Prostate gland (tissue), 2 donors: Measurements from ENCODE around the gene BCL11A. TPM values are rescaled to one million over a fixed set of nuclear protein-coding genes. Genes with fewer than 3 reads are reported as not detected.

Source experiments
- DNase-seq: peaks from one replicate; pipeline ENCODE4 v3.0.0-alpha.2; 2019; ENCODE audit warnings: low spot score
- H3K27ac ChIP-seq, 2 donors: fragments of 200-600 bp; sonication (generic); 2 replicates each; pipeline ENCODE4 v1.5.1; 2017 to 2019
- H3K27me3 ChIP-seq: fragments of 200-600 bp; sonication (generic); replicated peaks from 2 replicates; pipeline ENCODE4 v1.5.1; 2019; ENCODE audit not compliant: insufficient read depth
- H3K36me3 ChIP-seq, 2 donors: fragments of 200-600 bp; sonication (generic); 1 replicate in 1 of 2; 2 replicates in 1 of 2; pipeline versions ENCODE4 v1.5.1 to v1.8.1; 2017 to 2019
- H3K4me1 ChIP-seq: fragments of 200-600 bp; sonication (generic); replicated peaks from 2 replicates; pipeline ENCODE4 v1.5.1; 2019
- H3K4me3 ChIP-seq, 2 donors: fragments of 200-600 bp; sonication (generic); 2 replicates each; pipeline ENCODE4 v1.5.1; 2017 to 2019
- H3K9me3 ChIP-seq: fragments of 200-600 bp; sonication (generic); 2 replicates; pipeline ENCODE4 v1.5.1; 2017
- CTCF ChIP-seq, 4 experiments: fragments of 200-600 bp in 2 of 4; fragments of 450-650 bp in 2 of 4; sonication (generic) in 2 of 4; IDR thresholded peaks; 1 replicate in 3 of 4; 2 replicates in 1 of 4; pipeline ENCODE4 v1.5.1; 2016 to 2019; ENCODE audit warnings: antibody characterized with exemption in 4 of 4, mild to moderate bottlenecking in 2 of 4, moderate library complexity in 2 of 4
- POLR2A ChIP-seq: fragments of 450-650 bp; IDR thresholded peaks from one replicate; pipeline ENCODE4 v1.6.1; 2016; ENCODE audit warnings: antibody characterized with exemption, mild to moderate bottlenecking
- POLR2AphosphoS5 ChIP-seq: sonication (generic); formaldehyde crosslinking; IDR thresholded peaks from one replicate; pipeline ENCODE4 v1.6.1; 2017; ENCODE audit warnings: antibody characterized with exemption
- WGBS: methylation state at CpG from one replicate; pipeline ENCODE4 v1.1.5; 2018; 5-methylcytosine and 5-hydroxymethylcytosine counted together
- intact Hi-C: fragments of 100-400 bp; cut with DNase I; formaldehyde crosslinking; loops from one replicate; pipeline ENCODE4 v1.14.2; 2022
- total RNA-seq, 2 donors: library from RNA; depleted of rRNA; stranded (reverse); fragments of >200 nt; gene quantifications; one replicate each; pipeline ENCODE4 v1.1.0, GENCODE V29; 2016

BCL11A gene
- total RNA-seq, 2 donors from 2014 or later: 14.6 to 22.2 TPM

GRCh38 chr2:60539140-60539539, 14.3 kb downstream of the BCL11A start:
- no peaks in the 10 kb centered on the region for H3K27me3 ChIP-seq
- H3K36me3 ChIP-seq: no peaks in the 10 kb centered on the region
- H3K4me3 ChIP-seq: no peak overlapping the region
- 76% methylated on average over 5 of the region's 5 CpGs for WGBS
- DNase-seq: no peak
- no peaks in the 10 kb centered on the region for H3K9me3 ChIP-seq
- H3K4me1 ChIP-seq: no peaks in the 10 kb centered on the region
- TF ChIP-seq CTCF (IDR thresholded peaks at IDR 0.05) (no peak), POLR2AphosphoS5 (no peak), POLR2A (no peak)
- H3K27ac ChIP-seq: no peak overlapping the region
- intact Hi-C loops: no loop called here

GRCh38 chr2:60538101-60538500, 15.4 kb downstream of the BCL11A start:
- DNase-seq: no peak
- TF ChIP-seq CTCF (IDR thresholded peaks at IDR 0.05): no peak
- no peak for TF ChIP-seq POLR2AphosphoS5
- no peak for TF ChIP-seq POLR2A
- Histone ChIP-seq H3K36me3 (no peaks in the 10 kb centered on the region), H3K27me3 (no peaks in the 10 kb centered on the region), H3K4me3 (no peak overlapping the region), H3K27ac (peak overlapping the region in 1 of 2 donors; percentile 30), H3K9me3 (no peaks in the 10 kb centered on the region), H3K4me1 (peaks cover 6% of the 10 kb centered on the region)
- intact Hi-C loops: no loop called here
- WGBS: 46% methylated on average over 9 of the region's 9 CpGs

DNA sequence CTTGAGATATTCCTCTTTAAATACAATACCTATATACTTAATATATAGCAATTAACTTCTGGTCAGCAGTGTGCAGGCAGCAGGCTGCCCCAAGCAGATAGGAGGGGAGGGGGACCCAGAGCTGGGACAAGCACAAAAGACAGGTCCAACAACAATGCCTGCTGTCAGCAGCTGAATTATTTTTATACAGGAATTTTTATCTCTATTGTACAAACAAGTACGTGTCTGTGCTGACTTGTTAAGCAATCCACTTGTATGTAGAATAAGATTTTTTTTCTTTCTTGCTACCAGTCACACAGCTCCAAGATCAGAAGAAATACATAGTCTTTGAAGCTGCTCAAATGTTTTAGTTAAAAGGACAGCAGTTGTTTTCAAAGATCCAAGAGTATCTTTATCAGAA, 16.7 kb downstream of the BCL11A start:
- intact Hi-C loops: no loop called here
- no peaks in the 10 kb centered on the region for H3K36me3 ChIP-seq
- no peak overlapping the region for H3K27ac ChIP-seq
- H3K4me1 ChIP-seq: peaks cover 6% of the 10 kb centered on the region
- no peaks in the 10 kb centered on the region for H3K9me3 ChIP-seq
- H3K4me3 ChIP-seq: no peak overlapping the region
- WGBS: 32% methylated on average over 1 of the region's 1 CpG
- DNase-seq: peak; percentile 46
- H3K27me3 ChIP-seq: no peaks in the 10 kb centered on the region
- TF ChIP-seq CTCF (IDR thresholded peaks at IDR 0.05) (peak in 1 of 4 experiments; percentile 1), POLR2A (no peak), POLR2AphosphoS5 (peak; percentile 50)

DNA sequence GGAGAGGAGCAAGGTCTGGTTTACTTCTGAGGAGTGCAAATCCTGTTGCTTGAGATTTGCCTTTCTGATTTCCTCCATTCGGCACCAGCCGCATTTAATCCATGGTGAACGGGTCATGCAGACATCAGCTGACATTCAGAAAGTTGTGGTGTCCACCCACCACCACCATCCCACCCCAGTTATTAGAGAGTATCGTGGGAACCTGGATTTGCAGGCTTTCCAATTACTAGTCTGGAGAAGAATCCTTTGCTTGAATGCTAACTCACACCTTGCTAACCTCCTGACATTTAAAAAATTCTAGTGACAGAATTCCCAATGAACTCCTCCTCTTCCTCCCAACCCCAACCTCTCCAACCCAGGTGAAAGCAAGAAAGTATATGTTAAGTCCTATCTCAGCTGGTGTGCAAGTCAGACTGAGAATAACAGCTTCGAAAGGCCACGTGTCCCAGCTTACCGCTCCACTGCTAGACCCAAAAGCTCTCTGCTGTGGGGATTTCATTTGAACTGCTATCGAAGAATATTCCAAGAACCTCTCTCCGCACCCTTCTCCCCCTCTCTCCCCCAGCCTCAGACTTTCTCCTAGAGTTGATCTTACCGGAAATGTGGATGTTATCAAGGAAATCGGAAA, 17.7 kb downstream of the BCL11A start:
- H3K36me3 ChIP-seq: no peaks in the 10 kb centered on the region
- WGBS: 53% methylated on average over 11 of the region's 11 CpGs
- no peak for TF ChIP-seq CTCF (IDR thresholded peaks at IDR 0.05)
- TF ChIP-seq POLR2AphosphoS5: no peak
- TF ChIP-seq POLR2A: no peak
- intact Hi-C loops: no loop called here
- no peak overlapping the region for H3K4me3 ChIP-seq
- H3K27ac ChIP-seq: peak overlapping the region in 1 of 2 donors; percentile 26
- DNase-seq: no peak
- no peaks in the 10 kb centered on the region for H3K9me3 ChIP-seq
- H3K27me3 ChIP-seq: no peaks in the 10 kb centered on the region
- H3K4me1 ChIP-seq: peaks cover 6% of the 10 kb centered on the region

GRCh38 chr2:60534892-60535684, 18.4 kb downstream of the BCL11A start:
- 60% methylated on average over 6 of the region's 6 CpGs for WGBS

More at GRCh38 chr2:60534892-60535684, 18.4 kb downstream of the BCL11A start:
- Histone ChIP-seq H3K4me1 (peaks cover 6% of the 10 kb centered on the region), H3K27me3 (no peaks in the 10 kb centered on the region), H3K9me3 (no peaks in the 10 kb centered on the region), H3K27ac (peak overlapping the region in 1 of 2 donors; percentile 51), H3K36me3 (no peaks in the 10 kb centered on the region), H3K4me3 (no peak overlapping the region)
- intact Hi-C loops: no loop called here
- TF ChIP-seq CTCF (IDR thresholded peaks at IDR 0.05) (no peak), POLR2AphosphoS5 (no peak), POLR2A (no peak)
- no peak for DNase-seq
